ENCODE data around the gene CCDC102A. TPM values are rescaled to one million over a fixed set of nuclear protein-coding genes. Genes with fewer than 3 reads are reported as not detected.

Gene CCDC102A
- total and polyA plus RNA-seq, 2 donors (not counting 3 experiments of a cell fraction or from before 2014, with no cell fraction given) = 7.8 to 12.2 TPM

GRCh38 chr16:57507136-57508034 is 29.0 kb downstream of the CCDC102A start:
- DNase-seq (ENCODE audit: low read depth, low spot score) (no peak), FAIRE-seq (no peak)
- Histone ChIP-seq H3K27ac (ENCODE audit: insufficient read depth, low read depth, low read length) (no peak overlapping the region), H3K9ac (replicated peaks; ENCODE audit: extremely low read depth, insufficient read depth, low read length) (no peak overlapping the region), H3K4me1 (ENCODE audit: control insufficient read depth, extremely low read depth, insufficient read depth, low read length) (no peaks in the 10 kb centered on the region), H3K36me3 (ENCODE audit: control insufficient read depth in 2 of 2, extremely low read depth in 1 of 2, insufficient read depth in 2 of 2, low read length in 2 of 2) (no peaks in the 10 kb centered on the region), H3K79me2 (ENCODE audit: control insufficient read depth, insufficient read depth, low read length) (no peaks in the 10 kb centered on the region), H2AFZ (ENCODE audit: low read depth, low read length) (no peak overlapping the region), H3K27me3 (ENCODE audit: control insufficient read depth in 2 of 2, insufficient read depth in 2 of 2, low read length in 2 of 2) (peaks cover 0 to 6% of the 10 kb centered on the region in 2 experiments), H3K9me1 (replicated peaks; ENCODE audit: control insufficient read depth, extremely low read depth, insufficient read depth, low read length) (no peaks in the 10 kb centered on the region), H3K4me3 (replicated peaks in 1 of 3; ENCODE audit: insufficient read depth in 1 of 3, low read depth in 1 of 3, low read length in 3 of 3) (no peak overlapping the region), H3K4me2 (ENCODE audit: insufficient read depth, low read length) (no peak overlapping the region), H4K20me1 (replicated peaks; ENCODE audit: control insufficient read depth, extremely low read depth, insufficient read depth, low read length) (no peaks in the 10 kb centered on the region), H3K9me3 (replicated peaks; ENCODE audit: control insufficient read depth, insufficient read depth, low read length) (no peaks in the 10 kb centered on the region)
- intact Hi-C loops (cut with micrococcal nuclease) = no loop called here
- BruUV-seq (replicated peaks) = no TSS peak
- TF ChIP-seq MYC (IDR thresholded peaks at IDR 0.05; ENCODE audit: low read depth, low read length) (no peak), MAX (IDR thresholded peaks at IDR 0.05; ENCODE audit: insufficient read depth, insufficient read length) (no peak), POLR2AphosphoS5 (IDR thresholded peaks at IDR 0.05; ENCODE audit: insufficient read depth, low read depth, low read length) (no peak)
- dilution Hi-C loops (cut with MboI; ENCODE audit: extremely low pct_ligation_motif_present, low sequenced_read_pairs) = no loop called here
- ChIA-PET CTCF (interaction anchor here (1.4 to 2.4 kb wide), 2 partner anchors 9 to 13 kb away, joined by 4 to 13 read pairs; no protein-coding TSS in a partner anchor), POLR2A (no interaction called here)

GRCh38 chr16:57505169-57505568 is 31.2 kb downstream of the CCDC102A start:
- intact Hi-C loops (cut with micrococcal nuclease) = no loop called here
- ChIA-PET POLR2A (no interaction called here), CTCF (interaction anchor here (1.1 to 2.3 kb wide), 3 partner anchors 13 to 43 kb away, joined by 3 to 7 read pairs (median 3); partner anchors contain the start of gene POLR2C)
- no peak overlapping the region for H3K27ac ChIP-seq (ENCODE audit: insufficient read depth, low read depth, low read length)
- DNase-seq (ENCODE audit: low read depth, low spot score) = no peak
- no peaks in the 10 kb centered on the region for H3K36me3 ChIP-seq (ENCODE audit: control insufficient read depth in 2 of 2, extremely low read depth in 1 of 2, insufficient read depth in 2 of 2, low read length in 2 of 2)
- H4K20me1 ChIP-seq (replicated peaks; ENCODE audit: control insufficient read depth, extremely low read depth, insufficient read depth, low read length) = no peaks in the 10 kb centered on the region
- H3K9ac ChIP-seq (replicated peaks; ENCODE audit: extremely low read depth, insufficient read depth, low read length) = no peak overlapping the region
- H3K9me1 ChIP-seq (replicated peaks; ENCODE audit: control insufficient read depth, extremely low read depth, insufficient read depth, low read length) = no peaks in the 10 kb centered on the region
- no peak overlapping the region for H3K4me3 ChIP-seq (replicated peaks in 1 of 3; ENCODE audit: insufficient read depth in 1 of 3, low read depth in 1 of 3, low read length in 3 of 3)
- FAIRE-seq = no peak
- H3K4me1 ChIP-seq (ENCODE audit: control insufficient read depth, extremely low read depth, insufficient read depth, low read length) = no peaks in the 10 kb centered on the region
- H3K4me2 ChIP-seq (ENCODE audit: insufficient read depth, low read length) = no peak overlapping the region
- TF ChIP-seq MYC (IDR thresholded peaks at IDR 0.05; ENCODE audit: low read depth, low read length) (no peak), GATA2 (IDR thresholded peaks at IDR 0.05; ENCODE audit: insufficient read depth, insufficient read length, low read depth, low read length) (no peak), CTCF (IDR thresholded peaks at IDR 0.05; ENCODE audit: extremely low read depth in 1 of 2, insufficient read depth in 1 of 2, low read depth in 1 of 2, low read length in 2 of 2) (no peak), FOS (IDR thresholded peaks at IDR 0.05; ENCODE audit: borderline replicate concordance, insufficient read depth, low read length) (no peak), POLR2A (IDR thresholded peaks at IDR 0.05; ENCODE audit: low read depth, low read length) (no peak), JUN (IDR thresholded peaks at IDR 0.05; ENCODE audit: borderline replicate concordance, insufficient read depth, insufficient read length, low read depth) (no peak), POLR2AphosphoS5 (IDR thresholded peaks at IDR 0.05; ENCODE audit: insufficient read depth, low read depth, low read length) (no peak), EZH2 (IDR thresholded peaks at IDR 0.05; ENCODE audit: borderline replicate concordance, low read depth, low read length, severe bottlenecking) (no peak), MAX (IDR thresholded peaks at IDR 0.05; ENCODE audit: insufficient read depth, insufficient read length) (no peak)
- H3K79me2 ChIP-seq (ENCODE audit: control insufficient read depth, insufficient read depth, low read length) = no peaks in the 10 kb centered on the region
- dilution Hi-C loops (cut with MboI; ENCODE audit: extremely low pct_ligation_motif_present, low sequenced_read_pairs) = no loop called here
- no peak overlapping the region for H2AFZ ChIP-seq (ENCODE audit: low read depth, low read length)
- BruUV-seq (replicated peaks) = no TSS peak
- peaks cover 0 to 8% of the 10 kb centered on the region in 2 experiments for H3K27me3 ChIP-seq (ENCODE audit: control insufficient read depth in 2 of 2, insufficient read depth in 2 of 2, low read length in 2 of 2)
- H3K9me3 ChIP-seq (replicated peaks; ENCODE audit: control insufficient read depth, insufficient read depth, low read length) = no peaks in the 10 kb centered on the region

All from endothelial cell of umbilical vein (primary cell).